Mesothelial cell of epicardium (in vitro differentiated cells): ENCODE results near the gene RAB35. TPM values are rescaled to one million over a fixed set of nuclear protein-coding genes. Genes with fewer than 3 reads are reported as not detected.

ENCODE experiments used
- DNase-seq, 2 experiments: peaks; one replicate each; pipeline ENCODE4 v3.0.0; 2021; ENCODE audit warnings: low spot score in 2 of 2; ENCODE audit not compliant: unreplicated experiment in 2 of 2
- H3K27ac Mint-ChIP-seq: 2 replicates; pipeline ENCODE4 v1.8.0; 2021; ENCODE audit warnings: mixed read lengths
- H3K27me3 Mint-ChIP-seq: 2 replicates; pipeline ENCODE4 v1.8.0; 2021; ENCODE audit warnings: low read depth, mixed read lengths
- H3K36me3 Mint-ChIP-seq: 2 replicates; pipeline ENCODE4 v1.8.0; 2021; ENCODE audit warnings: mixed read lengths
- H3K4me1 Mint-ChIP-seq: 2 replicates; pipeline ENCODE4 v1.8.0; 2021; ENCODE audit warnings: mixed read lengths
- H3K4me3 Mint-ChIP-seq: 2 replicates; pipeline ENCODE4 v1.8.0; 2021; ENCODE audit warnings: mild to moderate bottlenecking, moderate library complexity, mixed read lengths
- H3K9me3 Mint-ChIP-seq: 2 replicates; pipeline ENCODE4 v1.8.0; 2021; ENCODE audit warnings: mixed read lengths
- CTCF ChIP-seq: fragments of 200-600 bp; sonication (generic); IDR thresholded peaks from one replicate; pipeline ENCODE4 v1.5.0; 2021; ENCODE audit warnings: antibody characterized with exemption; ENCODE audit not compliant: unreplicated experiment
- total RNA-seq: library from RNA; stranded (reverse); gene quantifications from 3 replicates; pipeline ENCODE4 v1.2.1, GENCODE V29; 2021

Gene RAB35
- total RNA-seq, 1 donor from 2014 or later: 36.5 TPM

GRCh38 chr12:120148011-120148410 lies 31.5 kb upstream of the RAB35 start:
- H3K36me3 Mint-ChIP-seq: peaks cover 24% of the 10 kb centered on the region
- no peak overlapping the region for H3K4me3 Mint-ChIP-seq
- no peak for TF ChIP-seq CTCF
- no peaks in the 10 kb centered on the region for H3K4me1 Mint-ChIP-seq
- H3K9me3 Mint-ChIP-seq: no peaks in the 10 kb centered on the region
- H3K27me3 Mint-ChIP-seq: no peaks in the 10 kb centered on the region
- no peak for DNase-seq
- H3K27ac Mint-ChIP-seq: no peak overlapping the region

GRCh38 chr12:120145164-120145563 lies 28.6 kb upstream of the RAB35 start:
- no peaks in the 10 kb centered on the region for H3K4me1 Mint-ChIP-seq
- H3K4me3 Mint-ChIP-seq: no peak overlapping the region
- no peak overlapping the region for H3K27ac Mint-ChIP-seq
- H3K36me3 Mint-ChIP-seq: peaks cover 44% of the 10 kb centered on the region
- TF ChIP-seq CTCF: no peak
- no peak for DNase-seq
- no peaks in the 10 kb centered on the region for H3K9me3 Mint-ChIP-seq
- H3K27me3 Mint-ChIP-seq: no peaks in the 10 kb centered on the region

GRCh38 chr12:120144215-120144614 lies 27.7 kb upstream of the RAB35 start:
- TF ChIP-seq CTCF: no peak
- Mint-ChIP-seq H3K9me3 (no peaks in the 10 kb centered on the region), H3K27me3 (no peaks in the 10 kb centered on the region), H3K36me3 (peaks cover 50% of the 10 kb centered on the region), H3K4me1 (no peaks in the 10 kb centered on the region), H3K4me3 (no peak overlapping the region), H3K27ac (no peak overlapping the region)
- no peak for DNase-seq

- Mint-ChIP-seq H3K4me3 (no peak overlapping the region), H3K9me3 (no peaks in the 10 kb centered on the region), H3K27me3 (no peaks in the 10 kb centered on the region), H3K4me1 (no peaks in the 10 kb centered on the region), H3K36me3 (peaks cover 43% of the 10 kb centered on the region), H3K27ac (no peak overlapping the region)
- TF ChIP-seq CTCF: no peak
- DNase-seq: no peak
These were observed 25.8 kb upstream of the RAB35 start for GRCh38 chr12:120142231-120142877.

GRCh38 chr12:120141336-120141735 lies 24.8 kb upstream of the RAB35 start:
- no peak overlapping the region for H3K4me3 Mint-ChIP-seq
- no peak for DNase-seq
- no peaks in the 10 kb centered on the region for H3K4me1 Mint-ChIP-seq
- no peak overlapping the region for H3K27ac Mint-ChIP-seq
- peaks cover 43% of the 10 kb centered on the region for H3K36me3 Mint-ChIP-seq
- H3K9me3 Mint-ChIP-seq: no peaks in the 10 kb centered on the region
- TF ChIP-seq CTCF: no peak
- H3K27me3 Mint-ChIP-seq: no peaks in the 10 kb centered on the region

GRCh38 chr12:120140603-120141002 lies 24.1 kb upstream of the RAB35 start:
- Mint-ChIP-seq H3K27ac (no peak overlapping the region), H3K4me1 (no peaks in the 10 kb centered on the region), H3K4me3 (no peak overlapping the region), H3K27me3 (no peaks in the 10 kb centered on the region), H3K9me3 (no peaks in the 10 kb centered on the region), H3K36me3 (peaks cover 48% of the 10 kb centered on the region)
- DNase-seq: no peak
- no peak for TF ChIP-seq CTCF
